Kidney (tissue), 14 donors: ENCODE results near the gene LAT. TPM values are rescaled to one million over a fixed set of nuclear protein-coding genes. Genes with fewer than 3 reads are reported as not detected.
A peak's percentile ranks its signal among the peaks of the same experiment; 100 is the strongest.

Experiments
- DNase-seq, 5 donors: peaks; one replicate each; pipeline ENCODE4 v3.0.0-alpha.2; 2013 to 2020
- FAIRE-seq: peaks from 2 replicates; lab custom pipeline; 2012; peaks lifted over from hg19 to GRCh38; lab: Jason Lieb, UNC
- H3K27ac ChIP-seq, 2 donors: one replicate each; pipeline ENCODE4 v1.7.0; 2013; ENCODE audit warnings: low read depth in 2 of 2, low read length in 2 of 2, inconsistent platforms in 1 of 2
- H3K27me3 ChIP-seq: one replicate; pipeline ENCODE4 v1.7.1; 2013; ENCODE audit warnings: low read length, inconsistent platforms; ENCODE audit not compliant: control insufficient read depth, insufficient read depth
- H3K36me3 ChIP-seq, 3 donors: one replicate each; pipeline versions ENCODE4 v1.7.0 to v1.7.1; 2013; ENCODE audit warnings: low read length in 3 of 3, control low read depth in 1 of 3, inconsistent platforms in 1 of 3; ENCODE audit not compliant: insufficient read depth in 3 of 3, control insufficient read depth in 2 of 3
- H3K4me1 ChIP-seq, 3 donors: one replicate each; pipeline versions ENCODE4 v1.7.0 to v1.7.1; 2013; ENCODE audit warnings: low read length in 3 of 3, inconsistent platforms in 1 of 3, low read depth in 1 of 3; ENCODE audit not compliant: control insufficient read depth in 2 of 3, insufficient read depth in 2 of 3
- H3K4me3 ChIP-seq, 3 donors: one replicate each; pipeline versions ENCODE4 v1.7.0 to v1.8.1; 2013; ENCODE audit warnings: low read length in 3 of 3, control low read depth in 1 of 3, inconsistent platforms in 1 of 3
- H3K9ac ChIP-seq, 3 donors: one replicate each; pipeline versions ENCODE4 v1.7.0 to v1.7.1; 2013; ENCODE audit warnings: low read length in 3 of 3, control low read depth in 1 of 3, inconsistent platforms in 1 of 3
- H3K9me3 ChIP-seq, 3 donors: one replicate each; pipeline versions ENCODE4 v1.7.0 to v1.7.1; 2013; ENCODE audit warnings: low read length in 3 of 3, control low read depth in 1 of 3, inconsistent platforms in 1 of 3; ENCODE audit not compliant: control insufficient read depth in 2 of 3, insufficient read depth in 1 of 3
- intact Hi-C: fragments of 100-400 bp; cut with DNase I; formaldehyde crosslinking; loops from one replicate; pipeline ENCODE4 v1.11.1; 2022
- polyA plus RNA-seq: library from polyadenylated mRNA; stranded (reverse); fragments of 350-450 nt; fragmentation: Illumina TruSeq; extraction: RNeasy Lipid Tissue Mini Kit (QIAGEN cat#74804); gene quantifications from one replicate; pipeline ENCODE4 v1.2.3, GENCODE V29; 2014; ENCODE audit warnings: low read depth, low replicate concordance; ENCODE audit not compliant: insufficient read depth
- total RNA-seq: library from RNA; stranded (reverse); fragmentation: NEBNext Ultra II Directional; extraction: Animal tissue kit (Norgen Biotek cat#: 25700); gene quantifications from one replicate; pipeline ENCODE4 v1.2.1, GENCODE V29; 2021
- TF ChIP-seq, protein P1 (sequence below): IDR thresholded peaks from 3 replicates; pipeline ENCODE4 v1.5.1; 2012; ENCODE audit warnings: mild to moderate bottlenecking, moderate library complexity, borderline replicate concordance; ENCODE audit not compliant: insufficient read depth; ENCODE audit errors: extremely low read depth
- donor health status: control.
- donor health status: control.
- donor health status: control.
- donor health status: control.
- donor health status: control.
- donor health status: DM: yes; HTN: yes; CAD: no.
- donor health status: Normal renal cell carcinoma (clear cell type).

The LAT gene
- total and polyA plus RNA-seq, 2 donors from 2014 or later = 8.3 to 12.5 TPM

DNA sequence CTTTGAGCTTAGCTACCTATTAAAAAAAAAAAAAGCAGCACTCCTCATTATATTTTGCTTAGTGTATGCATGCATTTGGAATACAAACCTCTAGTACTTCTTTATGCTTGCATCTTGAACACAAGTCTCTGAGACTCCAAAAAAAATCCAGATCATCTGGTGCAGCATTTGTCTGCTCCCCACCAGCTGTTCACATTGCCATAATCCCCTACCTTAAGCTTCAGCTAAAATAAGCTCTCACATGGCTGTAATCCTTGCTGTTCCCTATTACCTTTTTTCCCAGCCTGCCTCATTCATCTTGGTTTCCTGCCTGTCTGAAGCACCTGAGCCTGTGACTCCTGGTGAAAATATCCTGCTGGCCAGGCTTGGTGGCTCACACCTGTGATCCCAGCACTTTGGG lies 41.6 kb upstream of the LAT start:
- Histone ChIP-seq H3K9me3 (no peaks in the 10 kb centered on the region), H3K9ac (no peak overlapping the region), H3K27me3 (no peaks in the 10 kb centered on the region), H3K36me3 (no peaks in the 10 kb centered on the region), H3K27ac (no peak overlapping the region), H3K4me1 (peaks cover 0 to 6% (median 0%) of the 10 kb centered on the region in 3 donors), H3K4me3 (no peak overlapping the region)
- no peak for DNase-seq
- TF ChIP-seq, protein P1, sequence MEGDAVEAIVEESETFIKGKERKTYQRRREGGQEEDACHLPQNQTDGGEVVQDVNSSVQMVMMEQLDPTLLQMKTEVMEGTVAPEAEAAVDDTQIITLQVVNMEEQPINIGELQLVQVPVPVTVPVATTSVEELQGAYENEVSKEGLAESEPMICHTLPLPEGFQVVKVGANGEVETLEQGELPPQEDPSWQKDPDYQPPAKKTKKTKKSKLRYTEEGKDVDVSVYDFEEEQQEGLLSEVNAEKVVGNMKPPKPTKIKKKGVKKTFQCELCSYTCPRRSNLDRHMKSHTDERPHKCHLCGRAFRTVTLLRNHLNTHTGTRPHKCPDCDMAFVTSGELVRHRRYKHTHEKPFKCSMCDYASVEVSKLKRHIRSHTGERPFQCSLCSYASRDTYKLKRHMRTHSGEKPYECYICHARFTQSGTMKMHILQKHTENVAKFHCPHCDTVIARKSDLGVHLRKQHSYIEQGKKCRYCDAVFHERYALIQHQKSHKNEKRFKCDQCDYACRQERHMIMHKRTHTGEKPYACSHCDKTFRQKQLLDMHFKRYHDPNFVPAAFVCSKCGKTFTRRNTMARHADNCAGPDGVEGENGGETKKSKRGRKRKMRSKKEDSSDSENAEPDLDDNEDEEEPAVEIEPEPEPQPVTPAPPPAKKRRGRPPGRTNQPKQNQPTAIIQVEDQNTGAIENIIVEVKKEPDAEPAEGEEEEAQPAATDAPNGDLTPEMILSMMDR = no peak
- no peak for FAIRE-seq
- intact Hi-C loops = loop anchor here (10.0 kb wide), 1 partner anchor 58 kb away; no protein-coding TSS in a partner anchor

DNA sequence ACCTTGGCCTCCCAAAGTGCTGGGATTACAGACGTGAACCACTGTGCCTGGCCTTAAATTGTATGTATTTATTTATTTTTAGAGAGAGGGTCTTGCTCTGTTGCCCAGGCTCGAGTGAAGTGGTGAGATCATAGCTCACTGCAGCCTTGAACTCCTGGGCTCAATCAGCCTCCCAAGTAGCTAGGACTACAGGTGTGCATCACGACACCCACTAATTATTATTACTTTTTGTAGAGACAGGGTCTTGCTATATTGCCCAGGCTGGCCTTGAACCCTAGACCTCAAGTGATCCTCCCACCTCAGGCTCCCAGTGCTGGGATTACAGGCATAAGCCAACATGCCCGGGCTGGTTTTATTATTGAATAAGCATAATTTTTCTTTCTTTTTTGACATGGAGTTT lies 38.2 kb upstream of the LAT start:
- no peak for FAIRE-seq
- TF ChIP-seq, protein P1 = no peak
- Histone ChIP-seq H3K4me3 (no peak overlapping the region), H3K9ac (no peak overlapping the region), H3K9me3 (no peaks in the 10 kb centered on the region), H3K27me3 (no peaks in the 10 kb centered on the region), H3K36me3 (no peaks in the 10 kb centered on the region), H3K4me1 (peaks cover 0 to 9% (median 0%) of the 10 kb centered on the region in 3 donors), H3K27ac (no peak overlapping the region)
- DNase-seq = no peak
- intact Hi-C loops = loop anchor here (10.0 kb wide), 1 partner anchor 62 kb away; no protein-coding TSS in a partner anchor

DNA sequence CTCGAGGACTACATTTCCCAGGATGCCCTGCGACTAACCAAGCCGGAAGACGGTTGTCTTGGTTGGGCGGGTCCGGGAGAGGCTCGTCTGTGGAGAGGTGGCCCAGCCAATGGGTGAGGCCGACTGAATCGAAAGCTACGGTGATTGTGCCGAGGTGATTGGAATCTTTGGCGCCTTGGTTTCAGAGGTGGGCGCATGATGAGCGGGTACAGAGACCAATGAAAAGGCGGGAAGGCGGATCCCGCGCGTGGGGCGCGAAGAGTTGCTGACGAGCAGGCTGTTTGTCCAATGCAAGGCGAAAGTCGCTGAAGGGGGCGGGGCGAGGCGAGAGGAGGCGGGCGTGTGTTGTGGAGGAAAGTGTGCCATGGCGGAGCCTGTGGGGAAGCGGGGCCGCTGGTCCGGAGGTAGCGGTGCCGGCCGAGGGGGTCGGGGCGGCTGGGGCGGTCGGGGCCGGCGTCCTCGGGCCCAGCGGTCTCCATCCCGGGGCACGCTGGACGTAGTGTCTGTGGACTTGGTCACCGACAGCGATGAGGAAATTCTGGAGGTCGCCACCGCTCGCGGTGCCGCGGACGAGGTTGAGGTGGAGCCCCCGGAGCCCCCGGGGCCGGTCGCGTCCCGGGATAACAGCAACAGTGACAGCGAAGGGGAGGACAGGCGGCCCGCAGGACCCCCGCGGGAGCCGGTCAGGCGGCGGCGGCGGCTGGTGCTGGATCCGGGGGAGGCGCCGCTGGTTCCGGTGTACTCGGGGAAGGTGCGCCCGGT lies 34.0 kb upstream of the LAT start, which contains the start of gene NFATC2IP:
Gene NFATC2IP (plus strand): TSS at position 290 of the 762 bp plus-strand sequence. CDS start 75 bp downstream, at position 365.
- peaks cover 0 to 12% (median 4%) of the 10 kb centered on the region in 3 donors for H3K36me3 ChIP-seq
- FAIRE-seq = peak; percentile 98
- TF ChIP-seq, protein P1 = no peak

More for the DNA sequence above, 34.0 kb upstream of the LAT start, which contains the start of gene NFATC2IP:
- Histone ChIP-seq H3K9me3 (no peaks in the 10 kb centered on the region), H3K27me3 (no peaks in the 10 kb centered on the region), H3K9ac (peak within 1 kb of the TSS in 2 of 3 donors; percentile 13 to 75), H3K4me3 (peak within 1 kb of the TSS; percentile 59 to 73 (median 68)), H3K27ac (peak within 1 kb of the TSS; percentile 60 to 81), H3K4me1 (peaks cover 0 to 8% (median 0%) of the 10 kb centered on the region in 3 donors)
- DNase-seq = peak; percentile 100
- intact Hi-C loops = no loop called here
